SJCRH30 (cell line): ENCODE results near the gene CEACAM21. TPM values are rescaled to one million over a fixed set of nuclear protein-coding genes. Genes with fewer than 3 reads are reported as not detected.

Source experiments
- DNase-seq, 2 experiments: peaks; one replicate each; pipeline ENCODE4 v3.0.0-alpha.2; 2015 to 2020
- H3K27ac ChIP-seq: fragments of 250-450 bp; sonication (Bioruptor Pico); 2 replicates; pipeline ENCODE4 v1.5.1; 2020; ENCODE audit warnings: mild to moderate bottlenecking, moderate library complexity
- H3K27me3 ChIP-seq: fragments of 250-450 bp; sonication (Bioruptor Pico); 2 replicates; pipeline ENCODE4 v1.5.1; 2020; ENCODE audit warnings: mild to moderate bottlenecking, moderate library complexity
- H3K36me3 ChIP-seq: fragments of 250-450 bp; sonication (Bioruptor Pico); 2 replicates; pipeline ENCODE4 v1.5.1; 2020; ENCODE audit warnings: mild to moderate bottlenecking, moderate library complexity
- H3K4me1 ChIP-seq: fragments of 250-450 bp; sonication (Bioruptor Pico); 2 replicates; pipeline ENCODE4 v1.5.1; 2020; ENCODE audit warnings: mild to moderate bottlenecking, moderate library complexity
- H3K4me3 ChIP-seq: fragments of 250-450 bp; sonication (Bioruptor Pico); 2 replicates; pipeline ENCODE4 v1.5.1; 2020; ENCODE audit warnings: mild to moderate bottlenecking, moderate library complexity
- H3K9me3 ChIP-seq: fragments of 250-450 bp; sonication (Bioruptor Pico); replicated peaks from 2 replicates; pipeline ENCODE4 v1.5.1; 2020; ENCODE audit warnings: mild to moderate bottlenecking, moderate library complexity
- total RNA-seq: library from RNA; depleted of rRNA; stranded (reverse); fragments of >200 nt; shearing (Covaris generic); gene quantifications from 2 replicates; pipeline ENCODE4 v1.2.3, GENCODE V29; 2014

The CEACAM21 gene
- total RNA-seq, 1 experiment from 2014 or later = 5.5 TPM

DNA sequence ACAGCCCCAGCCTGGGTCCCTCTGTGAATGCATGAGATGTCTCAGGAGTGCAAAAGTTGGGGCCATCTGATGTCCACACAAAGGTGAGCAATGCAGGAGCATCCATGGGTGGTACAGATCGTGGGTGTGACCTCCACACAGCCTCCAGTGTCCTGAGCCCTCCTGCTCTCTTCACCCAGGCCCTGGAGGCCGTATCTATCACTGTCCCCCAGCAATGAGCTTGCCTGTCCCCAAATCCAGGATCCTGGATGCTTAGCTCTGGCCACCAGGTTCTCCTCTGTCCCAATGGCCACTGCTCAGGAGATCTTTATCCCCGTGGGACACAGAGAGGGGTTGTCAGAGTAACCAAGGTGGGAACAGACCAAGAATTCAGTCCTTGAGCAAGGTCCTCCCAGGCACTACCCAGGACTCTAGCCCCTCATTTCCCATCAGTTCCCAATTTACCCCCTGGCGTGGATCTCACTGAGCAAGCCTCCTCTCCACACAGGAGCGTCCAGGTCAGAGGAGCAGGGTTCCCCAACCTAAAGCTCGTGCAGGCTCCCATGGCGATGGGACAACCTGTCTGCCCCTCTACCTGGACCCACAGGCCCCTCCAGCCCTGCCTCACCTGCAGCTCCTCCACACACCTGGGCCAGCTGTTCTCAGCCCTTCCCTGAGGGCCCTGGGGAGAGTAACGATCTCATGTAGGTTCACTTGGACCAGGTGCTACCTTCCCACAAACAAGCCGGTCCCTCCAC lies 11.3 kb downstream of the CEACAM21 start:
- peaks cover 10% of the 10 kb centered on the region; the same call in 1 of the 2 replicates for H3K9me3 ChIP-seq
- H3K27me3 ChIP-seq = peaks cover 3% of the 10 kb centered on the region; the same call in 1 of the 2 replicates
- H3K27ac ChIP-seq = no peak overlapping the region
- H3K36me3 ChIP-seq = no peaks in the 10 kb centered on the region
- H3K4me3 ChIP-seq = no peak overlapping the region
- no peaks in the 10 kb centered on the region for H3K4me1 ChIP-seq
- DNase-seq = no peak

DNA sequence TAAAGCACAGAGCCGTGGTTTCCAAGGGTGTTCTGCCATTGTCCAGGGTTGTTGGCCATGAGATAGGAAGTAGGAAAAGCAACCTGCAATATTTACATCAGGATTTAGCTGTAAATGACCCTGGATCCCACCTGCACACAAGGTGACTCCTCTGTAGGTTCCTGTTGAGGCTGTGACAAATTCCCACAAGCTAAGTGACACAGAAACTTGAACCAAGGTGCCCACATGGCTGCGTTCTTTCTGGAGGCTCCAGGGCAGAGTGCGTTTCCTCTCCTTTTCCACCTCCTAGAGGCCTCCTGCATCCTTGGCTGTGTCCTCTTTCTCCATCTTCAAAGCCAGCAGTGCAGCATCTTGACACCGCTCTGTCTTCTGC lies 11.9 kb downstream of the CEACAM21 start:
- no peak for DNase-seq
- Histone ChIP-seq H3K27ac (no peak overlapping the region), H3K36me3 (no peaks in the 10 kb centered on the region), H3K4me3 (no peak overlapping the region), H3K27me3 (peaks cover 3% of the 10 kb centered on the region; the same call in 1 of the 2 replicates), H3K9me3 (peaks cover 6% of the 10 kb centered on the region; the same call in 1 of the 2 replicates), H3K4me1 (no peaks in the 10 kb centered on the region)

DNA sequence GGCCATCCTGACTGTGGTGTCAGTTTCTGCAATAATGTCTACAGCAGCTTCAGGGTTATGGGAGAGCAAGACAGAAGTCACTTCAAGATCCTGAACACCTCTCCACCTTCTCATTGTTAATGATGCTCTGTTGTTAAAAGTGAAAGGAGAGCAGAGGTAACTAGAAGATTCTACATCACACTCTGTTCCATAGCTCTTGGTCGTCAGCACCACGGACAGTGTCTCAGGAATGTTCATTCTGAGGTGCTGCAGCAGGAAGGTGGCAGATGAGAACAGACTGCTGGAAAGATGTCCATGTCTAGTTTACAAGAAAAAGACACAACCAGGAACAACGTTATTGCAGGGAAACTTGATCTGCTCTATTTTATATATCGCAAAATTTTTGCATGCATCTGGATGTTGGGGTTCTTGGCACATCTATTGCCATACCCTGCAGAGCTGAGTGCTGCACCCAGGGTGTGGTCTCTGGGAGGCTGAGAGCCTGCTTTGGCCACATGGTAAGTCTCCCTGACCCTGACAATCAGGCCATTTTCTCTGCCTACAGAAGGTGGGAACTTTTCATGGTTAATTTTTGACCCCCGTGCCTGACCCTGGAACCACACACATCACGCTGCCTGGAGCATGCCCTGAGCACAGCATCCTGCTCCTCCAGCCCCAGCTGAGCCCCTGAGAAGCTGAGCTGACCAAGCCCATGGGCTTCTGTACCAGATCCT lies 12.7 kb downstream of the CEACAM21 start:
- Histone ChIP-seq H3K4me3 (no peak overlapping the region), H3K4me1 (no peaks in the 10 kb centered on the region), H3K9me3 (no peaks in the 10 kb centered on the region), H3K27me3 (no peaks in the 10 kb centered on the region), H3K36me3 (no peaks in the 10 kb centered on the region), H3K27ac (no peak overlapping the region)
- DNase-seq = peak; percentile 52 to 75

DNA sequence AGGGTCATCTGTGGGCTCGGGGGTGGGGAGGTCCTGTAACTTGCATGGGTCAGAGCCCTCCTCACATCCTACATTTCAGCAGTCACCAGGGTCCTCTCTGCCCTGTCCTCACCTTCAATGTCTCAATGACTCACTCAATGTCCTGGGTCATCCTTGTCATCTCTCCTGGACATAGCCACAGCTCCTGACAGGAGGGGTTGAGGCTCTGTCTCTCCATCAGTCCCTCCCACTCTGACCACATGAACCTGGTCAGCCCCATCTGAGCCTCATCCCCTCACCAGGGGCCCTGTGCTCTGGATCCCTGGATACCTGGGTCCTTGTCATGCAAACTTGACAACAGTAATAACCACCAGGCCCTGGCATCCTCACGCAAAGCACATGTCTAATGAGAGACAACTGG lies 13.4 kb downstream of the CEACAM21 start:
- DNase-seq = no peak
- no peaks in the 10 kb centered on the region for H3K4me1 ChIP-seq
- no peaks in the 10 kb centered on the region for H3K9me3 ChIP-seq
- H3K4me3 ChIP-seq = no peak overlapping the region
- H3K36me3 ChIP-seq = no peaks in the 10 kb centered on the region
- no peak overlapping the region for H3K27ac ChIP-seq
- no peaks in the 10 kb centered on the region for H3K27me3 ChIP-seq

DNA sequence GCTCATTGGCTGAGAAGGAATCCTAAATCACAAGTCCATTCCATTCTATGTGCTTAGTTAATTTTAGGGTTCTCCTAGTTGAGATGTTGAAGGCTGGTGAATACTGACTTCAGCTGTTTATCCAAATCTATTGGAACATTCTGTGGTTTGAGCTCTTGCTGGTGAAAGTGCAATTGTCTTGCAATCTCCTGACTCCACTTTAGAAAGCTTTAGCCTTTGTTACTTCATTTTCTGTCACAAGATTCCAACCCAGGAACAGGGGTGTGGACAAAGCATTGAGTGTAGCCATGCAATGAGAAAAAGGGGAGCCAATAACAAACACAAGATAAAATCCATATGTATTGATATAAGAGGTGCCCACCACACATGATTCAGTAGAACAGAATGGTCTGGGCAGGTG lies 15.0 kb downstream of the CEACAM21 start:
- Histone ChIP-seq H3K4me3 (no peak overlapping the region), H3K4me1 (no peaks in the 10 kb centered on the region), H3K36me3 (no peaks in the 10 kb centered on the region), H3K27ac (no peak overlapping the region), H3K27me3 (no peaks in the 10 kb centered on the region), H3K9me3 (no peaks in the 10 kb centered on the region)
- DNase-seq = no peak

DNA sequence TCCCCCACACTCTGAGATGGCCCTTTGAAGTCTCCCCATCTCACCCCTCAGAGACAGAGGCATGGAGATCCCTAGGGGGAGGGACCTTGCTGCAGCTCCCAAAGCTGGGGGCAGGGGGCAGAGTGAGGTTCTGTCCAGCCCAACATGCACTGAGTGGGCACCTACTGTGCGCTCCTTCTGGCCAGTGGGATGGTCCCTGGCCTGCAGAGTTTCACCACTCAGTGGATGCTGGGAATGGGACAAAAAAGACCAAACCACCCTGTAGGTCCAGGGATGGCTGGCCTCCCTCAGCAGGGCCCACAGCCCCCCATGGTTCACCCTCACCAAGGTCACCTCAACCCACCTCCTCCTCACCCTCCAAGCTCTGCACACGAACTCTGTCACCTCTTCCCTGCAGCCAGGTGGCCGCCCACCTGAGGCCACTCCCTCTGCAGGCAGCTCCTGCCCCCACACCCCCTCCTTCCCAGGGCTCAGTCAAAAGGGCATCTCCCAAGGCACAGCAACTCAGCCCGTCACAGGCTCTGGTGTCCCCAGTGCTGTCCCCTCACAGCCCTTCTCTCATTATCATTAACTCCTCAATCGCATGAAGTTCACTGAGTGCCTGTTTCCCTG lies 16.1 kb downstream of the CEACAM21 start:
- no peaks in the 10 kb centered on the region for H3K9me3 ChIP-seq
- no peaks in the 10 kb centered on the region for H3K27me3 ChIP-seq
- H3K4me1 ChIP-seq = no peaks in the 10 kb centered on the region
- no peak overlapping the region for H3K4me3 ChIP-seq
- H3K27ac ChIP-seq = no peak overlapping the region
- DNase-seq = no peak
- H3K36me3 ChIP-seq = no peaks in the 10 kb centered on the region

DNA sequence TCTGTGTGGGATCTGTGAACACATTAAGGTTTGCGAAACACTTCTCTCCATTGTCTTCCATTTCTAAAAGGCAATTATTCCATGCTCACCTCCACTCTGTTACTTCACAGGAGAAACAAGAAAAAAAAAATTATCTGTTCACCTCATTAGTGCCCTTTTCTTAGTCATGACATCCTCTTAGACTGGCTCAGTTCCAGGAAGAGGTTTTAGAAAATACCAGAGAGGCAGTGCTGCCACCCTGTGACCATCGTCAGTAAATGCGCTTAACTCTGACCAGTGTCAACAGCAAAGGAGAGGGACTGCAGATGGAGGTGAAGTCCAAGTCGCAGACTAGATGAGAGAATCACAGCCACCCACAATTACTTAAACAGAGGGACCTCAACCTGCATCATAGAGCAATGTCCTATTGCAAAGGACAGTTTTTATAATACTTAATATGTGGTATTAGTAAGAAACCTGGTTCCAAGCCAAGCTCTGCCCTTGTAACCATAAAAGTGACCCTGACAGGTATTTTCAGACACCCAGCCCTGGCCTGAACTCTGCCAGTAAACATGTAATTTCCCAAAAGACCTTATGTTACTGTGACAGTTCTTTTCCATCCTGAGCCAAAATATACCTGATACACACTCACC lies 19.4 kb downstream of the CEACAM21 start:
- Histone ChIP-seq H3K4me1 (no peaks in the 10 kb centered on the region), H3K27ac (no peak overlapping the region), H3K36me3 (no peaks in the 10 kb centered on the region), H3K27me3 (0 out of 2 replicates have a peak, but pooled peaks cover under 1% of the 10 kb centered on the region), H3K4me3 (no peak overlapping the region), H3K9me3 (no peaks in the 10 kb centered on the region)
- DNase-seq = peak; percentile 68 to 91

DNA sequence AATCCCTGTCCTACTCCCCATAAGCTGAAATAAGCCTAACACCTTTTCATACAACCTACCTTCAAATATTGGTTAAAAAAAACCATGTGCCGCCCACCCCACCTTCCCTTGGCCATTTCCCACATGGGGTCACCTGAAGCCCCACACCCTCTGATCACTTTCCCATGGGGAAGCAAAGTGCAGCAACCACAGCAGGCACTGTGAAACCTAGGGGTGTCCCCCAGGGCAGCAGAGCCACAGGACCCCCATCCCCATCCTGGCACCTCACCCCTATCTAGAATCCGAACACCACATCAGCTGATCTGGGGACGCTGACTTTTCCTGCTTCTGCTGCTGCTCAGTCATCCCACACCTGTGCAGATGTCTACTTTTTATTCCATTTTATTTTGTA lies 19.9 kb downstream of the CEACAM21 start:
- Histone ChIP-seq H3K4me1 (no peaks in the 10 kb centered on the region), H3K36me3 (no peaks in the 10 kb centered on the region), H3K9me3 (no peaks in the 10 kb centered on the region), H3K27ac (no peak overlapping the region), H3K4me3 (no peak overlapping the region), H3K27me3 (0 out of 2 replicates have a peak, but pooled peaks cover 4% of the 10 kb centered on the region)
- DNase-seq = no peak

DNA sequence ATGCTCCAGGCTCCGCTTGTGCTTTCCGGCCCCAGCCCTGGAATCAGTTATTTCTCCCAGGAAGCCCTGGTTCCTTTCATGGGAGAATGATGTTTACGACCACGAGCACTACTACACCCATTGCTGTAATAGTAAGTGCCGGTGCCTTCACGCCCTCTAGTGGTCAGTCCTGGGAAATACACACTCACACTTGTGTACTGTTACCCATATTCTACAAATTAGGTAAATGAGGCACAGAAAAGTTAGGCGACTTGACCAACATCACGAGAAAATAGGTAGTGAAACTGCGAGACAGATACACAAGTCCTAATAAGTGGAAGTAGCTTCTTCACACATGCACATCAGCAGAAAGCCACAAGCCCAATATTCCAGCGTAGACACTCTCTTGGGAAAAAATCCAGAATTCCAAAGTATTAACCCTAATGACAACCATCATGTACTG lies 21.7 kb downstream of the CEACAM21 start:
- Histone ChIP-seq H3K4me1 (no peaks in the 10 kb centered on the region), H3K27ac (no peak overlapping the region), H3K36me3 (no peaks in the 10 kb centered on the region), H3K4me3 (no peak overlapping the region), H3K9me3 (no peaks in the 10 kb centered on the region), H3K27me3 (peaks cover 14% of the 10 kb centered on the region)
- peak; percentile 72 to 89 for DNase-seq

DNA sequence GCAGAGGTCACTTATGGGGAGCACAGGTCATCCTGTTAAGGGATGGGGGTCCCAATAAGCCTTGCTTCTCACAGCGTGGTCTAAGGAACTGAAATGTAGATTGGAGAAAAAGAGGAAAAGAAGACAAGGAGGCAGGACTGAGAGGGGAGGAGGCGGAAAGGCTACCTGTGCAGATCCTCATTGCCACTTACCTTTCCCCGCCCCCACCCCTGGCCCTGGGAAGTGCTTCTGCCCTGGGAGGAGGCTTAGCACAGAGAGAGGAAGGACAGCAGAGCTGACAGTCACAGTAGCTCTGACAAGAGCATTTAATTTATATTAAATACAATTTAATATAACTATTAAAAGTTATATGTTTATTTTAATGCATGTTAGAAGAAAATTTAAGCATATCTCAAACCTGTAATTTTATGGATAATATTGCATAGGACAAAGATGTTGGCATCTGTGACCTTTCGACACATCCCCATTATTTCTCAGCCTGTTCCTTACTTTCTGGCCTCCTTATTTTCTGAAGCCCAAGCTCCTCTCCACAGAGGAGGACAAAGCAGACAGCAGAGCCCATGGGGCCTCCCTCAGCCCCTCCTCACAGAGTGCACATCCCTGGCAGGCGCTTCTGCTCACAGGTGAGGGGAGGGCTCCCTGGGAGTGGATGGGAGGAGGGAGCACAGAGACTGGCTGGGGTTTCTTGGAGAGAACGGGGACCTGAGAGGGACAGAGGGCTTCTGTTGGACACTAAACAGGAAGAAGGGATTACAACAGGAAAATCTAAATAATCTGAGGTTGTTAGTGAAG lies 23.4 kb downstream of the CEACAM21 start:
- H3K36me3 ChIP-seq = no peaks in the 10 kb centered on the region
- DNase-seq = no peak
- H3K27ac ChIP-seq = no peak overlapping the region
- H3K4me3 ChIP-seq = no peak overlapping the region
- H3K27me3 ChIP-seq = peaks cover 31% of the 10 kb centered on the region
- H3K9me3 ChIP-seq = no peaks in the 10 kb centered on the region
- no peaks in the 10 kb centered on the region for H3K4me1 ChIP-seq

DNA sequence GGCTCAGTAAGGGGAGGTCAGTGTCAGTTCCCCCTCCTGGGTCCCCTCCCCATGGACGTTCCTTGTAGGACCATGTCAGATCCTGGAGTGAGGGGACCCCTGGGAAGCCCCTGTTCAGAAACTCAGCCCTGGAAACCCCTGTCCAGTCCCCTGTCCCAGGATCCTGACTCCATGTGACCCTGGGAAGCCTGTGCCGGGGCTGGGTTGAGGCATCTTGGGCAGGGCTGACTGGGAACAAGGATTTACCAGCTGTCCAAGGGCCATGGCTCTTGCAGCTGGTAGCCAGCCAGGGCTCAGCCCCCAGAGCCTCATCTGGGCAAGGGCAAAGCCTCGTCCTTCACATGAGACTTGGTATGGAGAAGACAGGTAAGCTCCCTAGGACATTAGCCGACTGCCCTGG lies 25.8 kb downstream of the CEACAM21 start:
- no peaks in the 10 kb centered on the region for H3K4me1 ChIP-seq
- DNase-seq = no peak
- no peak overlapping the region for H3K27ac ChIP-seq
- H3K36me3 ChIP-seq = no peaks in the 10 kb centered on the region
- no peaks in the 10 kb centered on the region for H3K9me3 ChIP-seq
- H3K4me3 ChIP-seq = no peak overlapping the region
- H3K27me3 ChIP-seq = peaks cover 50% of the 10 kb centered on the region

DNA sequence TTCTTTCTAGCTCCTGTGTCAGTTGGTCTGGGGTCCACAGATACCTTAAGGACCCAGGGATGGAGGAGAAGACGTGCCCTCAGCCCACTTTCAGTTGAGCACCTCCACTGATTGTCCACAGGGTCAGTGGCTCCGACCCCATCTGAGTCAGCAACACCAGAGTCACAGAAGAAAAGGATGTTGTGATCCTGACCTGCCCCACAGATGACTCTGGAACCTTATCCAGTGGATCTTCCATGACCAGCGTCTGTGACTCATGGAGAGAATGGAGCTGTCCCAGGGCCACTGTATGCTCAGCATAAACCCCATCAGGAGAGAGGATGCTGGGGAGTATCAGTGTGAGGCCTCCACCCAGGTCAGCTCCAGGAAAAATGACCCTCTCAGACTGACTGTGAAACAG lies 28.9 kb downstream of the CEACAM21 start:
- DNase-seq = no peak
- Histone ChIP-seq H3K27me3 (peaks cover 54% of the 10 kb centered on the region), H3K4me3 (no peak overlapping the region), H3K9me3 (no peaks in the 10 kb centered on the region), H3K36me3 (no peaks in the 10 kb centered on the region), H3K27ac (no peak overlapping the region), H3K4me1 (no peaks in the 10 kb centered on the region)

DNA sequence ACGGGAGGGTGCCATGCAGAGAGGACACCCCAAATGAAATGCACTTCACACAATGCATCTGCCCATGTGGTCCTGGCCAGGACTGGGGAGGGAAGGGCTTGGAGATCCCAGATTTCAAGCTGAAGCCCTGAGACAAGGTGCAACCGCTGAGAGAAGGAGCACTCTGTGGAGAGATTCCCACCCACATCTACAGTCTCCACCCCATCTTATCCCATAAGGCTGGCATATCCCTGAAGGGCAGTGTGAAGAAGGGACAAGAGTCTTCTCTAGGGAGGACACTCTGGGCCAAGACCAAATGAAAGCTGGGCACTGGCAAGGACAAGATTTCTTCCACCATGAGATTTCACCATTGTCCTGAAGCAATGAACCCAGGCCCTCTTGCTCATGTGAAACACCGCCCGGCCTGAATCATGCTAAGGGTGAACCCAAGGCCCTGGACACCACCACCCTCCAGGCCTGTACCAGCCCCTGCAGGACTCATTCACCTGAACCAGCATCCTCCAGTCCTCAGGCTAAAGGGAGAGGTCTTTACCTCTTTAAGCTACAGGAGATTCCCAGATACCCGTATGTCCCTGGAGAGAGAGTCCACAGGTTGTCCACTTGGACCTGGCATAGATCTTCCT lies 30.4 kb downstream of the CEACAM21 start:
- no peak overlapping the region for H3K4me3 ChIP-seq
- no peaks in the 10 kb centered on the region for H3K9me3 ChIP-seq
- no peak for DNase-seq
- no peak overlapping the region for H3K27ac ChIP-seq
- H3K4me1 ChIP-seq = no peaks in the 10 kb centered on the region
- H3K36me3 ChIP-seq = no peaks in the 10 kb centered on the region
- H3K27me3 ChIP-seq = peaks cover 50% of the 10 kb centered on the region

DNA sequence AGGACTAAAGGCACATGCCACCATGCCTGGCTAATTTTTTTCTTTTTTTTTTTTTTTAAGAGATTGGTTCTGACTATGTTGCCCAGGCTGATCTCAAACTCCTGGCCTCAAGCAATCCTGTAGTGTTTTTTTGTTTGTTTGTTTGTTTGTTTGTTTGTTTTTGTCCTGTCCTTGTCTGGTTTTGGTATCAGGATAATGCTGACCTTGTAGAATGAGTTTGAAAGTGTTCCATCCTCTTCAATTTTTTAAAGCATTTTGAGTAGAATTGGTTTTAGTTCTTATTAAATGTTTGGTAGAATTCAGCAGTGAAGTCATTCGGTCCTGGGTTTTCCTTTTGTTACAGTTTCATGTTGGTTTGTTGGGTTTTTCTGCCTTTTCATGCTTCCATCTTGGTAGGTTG lies 31.7 kb downstream of the CEACAM21 start:
- no peaks in the 10 kb centered on the region for H3K4me1 ChIP-seq
- no peak overlapping the region for H3K4me3 ChIP-seq
- H3K27me3 ChIP-seq = peaks cover 40% of the 10 kb centered on the region
- no peaks in the 10 kb centered on the region for H3K36me3 ChIP-seq
- DNase-seq = no peak
- no peak overlapping the region for H3K27ac ChIP-seq
- H3K9me3 ChIP-seq = no peaks in the 10 kb centered on the region
